Stimulated activated CD4-positive, alpha-beta T cell treated with anti-CD3 and anti-CD28 coated beads, Interleukin-2, amount 100 ng/mL, for 24 hours (primary cell): Measurements from ENCODE around the gene KRTAP1-5.
"Not testable (repeated sequence)": the region's sequence is repeated elsewhere in the genome, so short reads cannot be mapped to it uniquely, and the experiment has no call there.

ENCODE experiments used
- DNase-seq, 2 donors: peaks; one replicate each; pipeline ENCODE4 v3.0.0-alpha.2; 2020

The KRTAP1-5 gene, protein sequence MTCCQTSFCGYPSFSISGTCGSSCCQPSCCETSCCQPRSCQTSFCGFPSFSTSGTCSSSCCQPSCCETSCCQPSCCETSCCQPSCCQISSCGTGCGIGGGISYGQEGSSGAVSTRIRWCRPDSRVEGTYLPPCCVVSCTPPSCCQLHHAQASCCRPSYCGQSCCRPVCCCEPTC

DNA sequence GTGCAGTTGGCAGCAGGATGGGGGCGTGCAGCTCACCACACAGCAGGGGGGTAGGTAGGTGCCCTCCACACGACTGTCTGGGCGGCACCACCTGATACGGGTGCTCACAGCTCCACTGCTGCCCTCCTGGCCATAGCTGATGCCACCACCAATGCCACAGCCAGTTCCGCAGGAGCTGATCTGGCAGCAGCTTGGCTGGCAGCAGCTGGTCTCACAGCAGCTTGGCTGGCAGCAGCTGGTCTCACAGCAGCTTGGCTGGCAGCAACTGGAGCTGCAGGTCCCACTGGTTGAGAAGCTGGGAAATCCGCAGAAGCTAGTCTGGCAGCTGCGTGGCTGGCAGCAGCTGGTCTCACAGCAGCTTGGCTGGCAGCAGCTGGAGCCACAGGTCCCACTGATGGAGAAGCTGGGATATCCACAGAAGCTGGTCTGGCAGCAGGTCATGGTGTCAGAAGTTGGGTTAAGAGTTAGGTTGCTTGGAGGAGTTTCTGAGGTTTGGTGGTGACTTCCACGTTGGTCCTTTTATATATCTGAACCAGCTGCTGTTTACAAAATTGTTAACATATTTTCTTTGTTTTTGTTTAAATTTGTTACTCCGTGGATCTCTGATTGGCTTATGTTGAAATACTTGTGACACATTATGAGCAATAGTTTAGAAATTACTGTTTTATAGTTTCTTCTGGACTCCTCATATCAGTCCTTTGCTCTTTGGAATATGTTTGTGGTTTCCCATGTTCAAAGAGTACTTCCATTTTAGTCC lies at the start of gene KRTAP1-5:
Gene KRTAP1-5, minus strand, starts transcription at position 494 of the 757 bp plus-strand sequence. Its CDS starts 53 bp downstream, at position 441.
- DNase-seq, result no peak

DNA sequence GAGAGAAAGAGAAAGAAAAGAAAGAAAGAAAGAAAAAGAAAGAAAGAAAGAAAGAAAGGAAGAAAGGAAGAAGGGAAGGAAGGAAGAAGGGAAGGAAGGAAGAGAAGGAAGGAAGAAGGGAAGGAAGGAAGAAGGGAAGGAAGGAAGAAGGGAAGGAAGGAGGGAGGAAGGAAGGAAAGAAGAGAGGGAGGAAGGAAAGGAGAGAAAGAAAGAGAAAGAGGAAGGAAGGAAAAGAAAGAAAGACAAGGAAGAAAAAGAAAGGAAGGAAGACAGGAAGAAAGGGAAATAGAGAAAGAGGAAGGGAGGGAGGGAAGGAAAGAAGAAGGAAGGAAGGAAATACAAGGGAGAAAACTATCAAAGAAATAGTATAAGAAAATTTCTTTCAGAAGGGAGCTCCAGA lies 49.8 kb upstream of the KRTAP1-5 start:
- DNase-seq, result no peak

DNA sequence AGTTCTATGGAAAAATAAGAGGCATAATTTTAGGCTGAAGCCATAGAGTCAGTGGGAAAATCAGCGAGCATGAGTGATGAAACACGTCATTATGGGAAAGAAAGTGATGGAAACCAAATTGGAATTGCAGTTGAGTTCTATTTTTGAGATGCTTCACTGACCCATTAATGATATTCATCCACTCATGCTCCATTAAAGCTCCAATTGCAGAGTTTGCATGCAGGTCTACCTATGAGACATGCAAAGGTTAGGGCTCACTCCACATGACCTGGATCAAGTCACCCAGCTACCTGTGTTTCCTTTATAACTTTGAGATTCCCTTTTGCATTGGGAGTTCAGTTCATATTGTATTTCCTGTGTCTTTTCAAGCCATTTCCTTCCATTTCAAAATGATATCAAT lies 46.7 kb upstream of the KRTAP1-5 start:
- DNase-seq, result no peak

DNA sequence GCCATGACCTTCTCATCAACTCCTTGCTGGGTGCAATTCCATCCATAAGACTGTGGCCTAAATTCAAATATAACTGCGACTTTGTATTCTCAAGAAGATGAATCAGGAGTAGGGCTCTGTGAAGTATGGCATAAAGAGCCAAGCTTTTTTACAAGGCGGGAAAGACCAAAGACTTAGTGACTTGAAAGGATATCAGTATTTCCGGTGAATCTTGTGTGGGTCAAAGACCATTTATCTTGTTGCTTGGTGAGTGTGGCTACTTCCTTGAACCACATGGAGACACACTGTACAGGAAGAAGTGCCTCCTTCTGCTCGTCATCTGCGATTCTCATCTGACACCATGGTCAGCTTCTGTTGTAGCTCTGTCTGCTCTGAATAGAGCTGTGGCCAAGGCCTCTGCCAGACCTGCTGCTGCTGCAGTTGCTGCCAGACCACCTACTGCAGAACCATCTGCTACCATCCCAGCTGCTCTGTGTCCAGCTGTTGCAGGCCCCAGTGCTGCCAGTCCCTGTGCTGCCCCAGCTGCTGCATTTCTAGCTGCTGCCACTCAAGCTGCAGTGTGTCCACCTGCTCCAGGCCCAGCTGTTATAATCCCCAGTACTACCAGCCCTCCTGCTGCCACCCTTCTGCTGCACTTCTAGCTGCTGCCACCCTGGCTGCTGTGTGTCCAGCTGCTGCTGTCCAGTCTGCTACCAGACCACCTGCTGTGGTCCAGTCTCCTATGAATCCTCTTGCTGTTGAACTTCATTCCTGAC lies 44.8 kb upstream of the KRTAP1-5 start:
- no peak for DNase-seq

DNA sequence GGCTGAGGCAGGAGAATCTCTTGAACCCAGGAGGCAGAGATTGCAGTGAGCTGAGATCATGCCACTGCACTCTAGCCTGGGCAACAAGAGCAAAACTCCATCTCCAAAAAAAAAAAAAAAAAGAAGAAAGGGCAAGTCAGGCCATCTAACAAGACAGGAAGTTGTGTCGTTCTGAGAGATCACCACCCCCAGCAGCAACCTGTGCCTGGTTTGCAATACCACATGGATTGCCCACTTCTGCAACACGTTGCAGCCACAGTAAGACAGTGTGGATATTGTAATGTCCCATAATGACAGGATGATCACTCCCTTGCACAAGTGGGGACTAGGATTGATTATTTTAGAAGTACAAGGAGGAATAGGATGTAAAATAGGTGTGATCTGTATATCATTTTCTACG lies 42.0 kb upstream of the KRTAP1-5 start:
- DNase-seq, result no peak

DNA sequence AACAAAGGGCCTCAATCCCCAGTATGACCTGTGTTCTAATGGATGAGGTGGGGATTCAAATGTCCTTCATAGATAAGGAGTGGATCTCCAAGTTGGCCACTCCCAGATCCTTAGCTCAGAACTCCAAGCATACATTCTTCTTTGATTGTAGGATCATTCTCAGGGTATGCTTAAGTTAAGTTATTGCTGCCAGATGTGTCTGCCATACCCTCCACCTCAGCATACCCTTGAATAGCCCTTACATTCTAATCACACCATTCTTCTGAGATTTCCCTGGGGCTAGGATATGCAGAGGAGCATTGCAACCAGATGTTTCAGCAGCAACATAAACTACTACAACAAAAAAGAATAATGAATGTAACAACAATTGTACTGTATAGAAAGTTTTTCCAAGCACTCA lies 40.3 kb upstream of the KRTAP1-5 start:
- no peak for DNase-seq

DNA sequence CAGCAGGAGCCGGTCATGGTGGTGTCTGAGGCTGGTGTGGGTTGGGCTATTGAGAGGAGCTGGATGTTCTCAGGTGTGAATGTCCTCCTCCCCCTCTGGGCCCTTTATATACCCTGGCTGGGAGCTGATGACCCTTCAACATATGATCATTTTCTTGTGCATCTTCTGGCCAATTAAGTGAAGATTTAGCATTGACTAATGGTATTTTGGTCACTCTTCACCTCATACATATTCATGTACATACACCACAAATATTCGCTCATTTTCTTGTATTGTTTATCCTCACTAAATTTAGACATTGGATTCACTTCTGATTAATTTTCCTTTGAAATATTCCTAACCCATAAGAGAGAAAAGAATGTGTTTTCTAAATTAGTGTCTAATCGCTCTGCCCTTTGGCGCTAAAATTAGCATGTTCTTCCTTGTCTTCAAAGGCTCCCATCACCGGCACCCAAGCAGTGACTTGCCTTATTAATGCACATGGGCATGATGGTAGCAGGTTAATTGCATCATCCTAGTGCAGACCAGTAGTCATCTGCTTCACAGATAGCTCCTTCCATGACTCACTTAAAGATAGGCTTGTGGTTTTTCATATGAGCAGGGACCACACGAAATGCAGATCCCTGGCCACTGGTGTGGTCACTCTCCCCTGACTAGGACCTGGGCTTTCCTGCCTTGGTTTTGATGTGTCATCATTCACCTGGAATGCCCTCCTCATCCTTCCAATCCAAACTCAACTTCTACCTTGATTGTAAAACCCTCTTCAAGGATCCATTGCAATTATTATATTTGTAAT lies 39.0 kb upstream of the KRTAP1-5 start, which contains the start of gene KRTAP2-4:
Gene KRTAP2-4, minus strand, starts transcription at position 51 of the 796 bp plus-strand sequence. Its CDS starts 34 bp downstream, at position 17.
- no peak for DNase-seq

DNA sequence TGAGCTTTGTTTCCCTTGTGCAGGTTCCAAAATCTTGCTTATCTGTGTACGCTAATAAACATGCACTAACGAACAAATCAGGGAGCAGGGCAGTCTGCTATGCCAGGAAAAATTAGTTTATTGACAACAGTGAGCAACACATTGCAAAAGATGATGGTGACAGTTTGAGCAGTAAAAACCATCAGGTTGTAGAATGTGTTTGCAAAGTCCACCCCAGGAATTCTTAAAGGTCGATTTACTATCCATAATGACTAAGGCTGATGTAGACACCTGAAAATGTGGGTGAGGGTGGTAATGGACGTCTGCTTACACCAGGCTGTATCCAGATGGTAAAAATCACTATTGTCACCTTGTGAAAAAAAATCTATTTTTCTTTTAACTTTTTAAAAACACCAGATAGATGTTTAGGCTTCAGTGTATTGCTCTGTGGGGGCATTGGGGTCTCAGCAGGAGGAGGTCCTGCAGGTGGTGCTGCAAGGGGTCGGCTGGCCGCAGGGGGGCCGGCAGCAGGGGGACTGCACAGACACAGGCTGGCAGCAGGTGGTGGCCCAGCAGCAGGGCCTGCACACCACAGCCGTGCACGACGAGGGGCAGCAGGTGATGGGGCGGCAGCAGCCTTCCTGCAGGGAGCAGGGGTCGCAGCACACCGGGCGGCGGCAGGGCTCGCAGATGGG lies 38.1 kb upstream of the KRTAP1-5 start:
- not testable (repeated sequence) for DNase-seq

DNA sequence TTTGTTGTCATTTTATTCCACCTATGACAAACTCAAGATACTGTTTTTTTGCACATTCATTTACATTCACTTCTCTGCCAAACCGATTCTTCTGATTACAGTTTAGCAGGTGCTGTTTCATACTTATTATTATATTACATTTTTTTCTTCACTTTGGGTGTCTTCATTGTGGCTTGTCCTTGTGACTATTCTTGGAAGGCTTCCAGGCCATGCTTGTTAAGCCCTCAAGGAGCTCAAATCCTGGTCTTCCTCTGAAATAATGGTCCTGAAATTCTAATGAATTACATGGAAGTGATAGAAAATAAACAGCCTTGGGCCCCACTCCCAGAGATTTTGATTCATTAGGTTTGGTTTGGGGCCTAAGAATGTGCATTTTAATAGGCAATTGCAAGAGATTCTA lies 37.3 kb upstream of the KRTAP1-5 start:
- no peak for DNase-seq

DNA sequence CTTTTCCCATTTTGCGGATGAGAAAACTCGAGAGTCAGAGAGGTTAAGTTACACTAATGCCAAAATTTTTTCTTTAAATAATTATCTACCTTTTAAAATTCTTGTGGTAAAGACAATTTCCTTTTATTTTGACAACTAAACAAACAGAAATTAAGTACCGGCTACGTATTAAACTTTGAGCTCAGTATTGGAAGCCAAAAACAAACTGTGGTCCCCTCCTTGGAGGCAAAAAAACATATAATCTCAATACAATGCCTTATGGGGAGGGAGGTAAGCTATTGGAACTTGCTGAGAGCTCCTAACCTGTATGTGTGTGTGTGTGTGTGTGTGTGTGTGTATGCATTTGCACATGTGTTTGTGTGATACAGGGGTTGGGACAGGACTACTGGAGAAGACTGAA lies 36.4 kb upstream of the KRTAP1-5 start:
- no peak for DNase-seq

DNA sequence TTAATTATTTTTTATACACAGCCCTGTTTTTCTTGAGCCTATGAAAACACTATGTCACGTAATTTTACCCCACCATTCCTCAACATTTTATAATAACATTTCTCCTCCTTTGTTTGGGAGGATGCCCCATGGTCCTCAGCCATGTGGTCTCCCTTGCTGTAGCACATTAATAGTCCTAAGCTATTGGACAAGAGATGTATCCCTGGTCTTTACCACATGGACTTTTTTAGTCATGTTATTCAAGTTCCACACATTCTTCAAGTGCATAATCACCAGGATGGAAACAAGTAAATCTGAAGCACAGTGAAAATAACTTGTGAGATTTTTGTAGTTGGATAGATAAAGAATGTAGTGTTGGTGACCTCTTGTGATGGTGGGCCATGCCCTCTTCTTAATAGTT lies 35.0 kb upstream of the KRTAP1-5 start:
- DNase-seq, result no peak

DNA sequence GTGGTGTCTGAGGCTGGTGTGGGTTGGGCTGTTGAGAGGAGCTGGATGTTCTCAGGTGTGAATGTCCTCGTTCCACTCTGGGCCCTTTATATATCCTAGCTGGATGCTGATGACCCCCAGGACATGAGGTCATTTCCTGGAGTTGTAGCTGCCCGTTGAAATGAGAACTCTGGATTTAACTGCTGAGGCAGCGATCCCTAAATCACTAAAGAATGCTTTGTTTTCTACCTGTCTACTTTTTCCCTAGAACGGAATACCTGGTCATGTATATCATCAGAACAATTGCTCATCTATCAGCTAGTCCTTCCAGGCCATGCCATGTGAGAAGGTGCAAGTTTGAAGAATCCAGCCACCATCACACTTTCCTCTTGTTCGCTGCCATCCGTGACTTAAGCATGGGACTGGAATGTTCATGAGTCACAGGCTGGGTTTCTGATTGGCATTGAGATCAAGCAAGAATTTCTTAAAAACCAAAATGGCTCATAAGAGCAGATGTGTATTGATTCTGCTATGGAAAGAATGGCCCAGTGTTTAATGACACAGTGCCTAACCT lies 33.1 kb upstream of the KRTAP1-5 start, which contains the start of gene KRTAP2-3:
Gene KRTAP2-3, minus strand, starts transcription at position 63 of the 553 bp plus-strand sequence. CDS start 64 bp downstream, outside the sequence.
- DNase-seq, result no peak

DNA sequence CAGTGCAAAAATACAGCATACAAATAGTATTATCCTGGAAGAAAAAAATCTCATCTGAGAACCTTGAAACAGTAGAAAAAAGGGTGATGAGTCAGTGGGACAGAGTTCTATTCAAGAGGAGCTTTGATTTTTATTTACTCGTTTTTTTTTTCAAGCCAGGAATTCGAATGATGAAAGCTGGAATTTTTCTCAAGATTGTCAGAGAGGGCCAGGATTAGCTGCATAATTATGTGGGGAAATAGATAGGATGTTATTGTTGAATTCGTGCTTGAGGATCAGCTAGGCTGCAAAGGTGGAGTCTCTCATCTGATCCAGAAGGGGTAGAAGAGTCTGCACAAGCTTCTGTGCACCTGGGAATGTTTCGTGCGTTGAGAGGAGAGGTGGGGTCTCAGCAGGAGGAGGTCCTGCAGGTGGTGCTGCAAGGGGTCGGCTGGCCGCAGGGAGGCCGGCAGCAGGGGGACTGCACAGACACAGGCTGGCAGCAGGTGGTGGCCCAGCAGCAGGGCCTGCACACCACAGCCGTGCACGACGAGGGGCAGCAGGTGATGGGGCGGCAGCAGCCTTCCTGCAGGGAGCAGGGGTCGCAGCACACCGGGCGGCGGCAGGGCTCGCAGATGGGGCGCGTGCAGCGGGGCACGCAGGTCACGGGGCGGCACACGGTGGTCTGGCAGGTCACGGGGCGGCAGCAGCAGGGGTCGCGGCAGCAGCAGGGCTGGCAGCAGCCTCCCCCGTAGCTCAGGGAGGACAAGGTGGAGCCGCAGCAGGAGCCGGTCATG lies 32.5 kb upstream of the KRTAP1-5 start:
- DNase-seq, result not testable (repeated sequence)

DNA sequence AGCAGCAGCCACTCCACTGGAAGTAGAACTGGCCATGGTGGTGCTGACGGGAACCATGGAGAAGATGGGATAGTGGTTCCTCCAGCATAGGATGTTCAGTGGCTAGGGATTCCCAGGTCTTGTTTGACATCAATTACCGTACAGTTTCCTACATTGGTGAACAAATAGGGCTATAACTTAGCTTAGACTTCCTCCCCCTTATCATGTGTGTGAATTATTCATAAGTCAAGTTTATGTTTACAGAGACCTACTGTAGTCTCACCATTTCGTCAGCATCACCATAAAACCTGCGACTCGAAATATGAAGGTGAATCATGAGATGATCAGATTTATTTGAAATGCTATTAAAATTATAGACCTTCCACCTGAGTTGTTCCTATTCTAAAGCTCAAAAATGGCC lies 31.7 kb upstream of the KRTAP1-5 start:
- no peak for DNase-seq

DNA sequence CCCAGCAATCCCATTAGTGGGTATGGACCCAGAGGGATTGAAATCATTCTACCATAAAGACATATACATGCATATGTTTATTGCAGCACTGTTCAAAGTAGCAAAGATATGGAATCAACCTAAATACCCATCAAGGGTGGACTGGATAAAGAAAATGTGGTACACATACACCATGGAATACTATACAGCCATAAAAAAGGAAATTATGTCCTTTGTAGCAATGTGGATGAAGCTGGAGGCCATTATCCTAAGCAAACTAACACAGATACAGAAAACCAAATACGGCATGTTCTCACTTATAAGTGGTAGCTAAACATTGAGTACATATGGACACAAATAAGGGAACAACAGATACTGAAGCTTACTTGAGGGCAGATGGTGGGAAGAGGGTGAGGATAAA lies 30.5 kb upstream of the KRTAP1-5 start:
- no peak for DNase-seq

DNA sequence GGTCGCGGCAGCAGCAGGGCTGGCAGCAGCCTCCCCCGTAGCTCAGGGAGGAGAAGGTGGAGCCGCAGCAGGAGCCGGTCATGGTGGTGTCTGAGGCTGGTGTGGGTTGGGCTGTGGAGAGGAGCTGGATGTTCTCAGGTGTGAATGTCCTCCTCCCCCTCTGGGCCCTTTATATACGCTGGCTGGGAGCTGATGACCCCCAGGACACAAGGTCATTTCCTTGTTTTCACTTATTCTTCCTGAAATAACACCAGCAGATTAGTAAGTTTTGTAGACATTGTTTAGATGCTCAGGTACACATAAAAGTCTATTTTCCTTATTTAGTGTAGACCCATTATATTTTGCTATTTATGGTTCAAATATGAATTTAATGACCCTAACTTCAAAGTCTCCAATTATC lies 28.1 kb upstream of the KRTAP1-5 start, which contains the start of gene KRTAP2-2:
Gene KRTAP2-2, minus strand, starts transcription at position 101 of the 400 bp plus-strand sequence. Its CDS starts 19 bp downstream, at position 82.
- DNase-seq, result not testable (repeated sequence)

DNA sequence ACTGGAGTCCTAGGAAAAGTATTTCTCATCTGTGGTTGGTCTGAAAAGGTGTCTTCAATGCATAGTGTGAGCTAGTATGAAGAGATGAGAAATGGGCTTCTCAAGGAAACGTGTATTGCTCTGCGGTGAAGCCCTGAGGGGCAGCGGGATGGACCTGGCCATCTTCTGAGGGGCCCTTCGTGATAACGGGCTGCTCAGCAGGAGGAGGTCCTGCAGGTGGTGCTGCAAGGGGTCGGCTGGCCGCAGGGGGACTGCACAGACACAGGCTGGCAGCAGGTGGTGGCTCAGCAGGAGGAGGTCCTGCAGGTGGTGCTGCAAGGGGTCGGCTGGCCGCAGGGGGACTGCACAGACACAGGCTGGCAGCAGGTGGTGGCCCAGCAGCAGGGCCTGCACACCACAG lies 27.5 kb upstream of the KRTAP1-5 start:
- not testable (repeated sequence) for DNase-seq

DNA sequence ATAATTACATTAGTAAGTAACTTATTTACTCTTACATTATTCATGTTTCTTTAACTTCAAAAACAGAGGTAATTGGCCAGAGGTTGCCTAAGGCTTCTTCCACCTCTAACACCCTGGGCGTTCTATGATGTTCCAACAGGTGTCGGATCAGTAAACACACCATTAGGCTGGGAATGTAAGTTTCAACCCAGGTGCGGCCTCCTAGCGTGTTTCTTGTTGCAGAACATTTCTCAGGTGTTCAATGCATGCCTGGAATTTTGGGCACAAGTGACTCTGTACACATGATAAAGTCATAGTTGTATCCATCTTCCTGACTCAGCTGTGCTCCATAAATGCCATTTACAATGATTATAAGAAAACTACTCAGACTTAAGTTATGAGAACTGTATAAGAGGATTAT lies 27.0 kb upstream of the KRTAP1-5 start:
- no peak for DNase-seq

DNA sequence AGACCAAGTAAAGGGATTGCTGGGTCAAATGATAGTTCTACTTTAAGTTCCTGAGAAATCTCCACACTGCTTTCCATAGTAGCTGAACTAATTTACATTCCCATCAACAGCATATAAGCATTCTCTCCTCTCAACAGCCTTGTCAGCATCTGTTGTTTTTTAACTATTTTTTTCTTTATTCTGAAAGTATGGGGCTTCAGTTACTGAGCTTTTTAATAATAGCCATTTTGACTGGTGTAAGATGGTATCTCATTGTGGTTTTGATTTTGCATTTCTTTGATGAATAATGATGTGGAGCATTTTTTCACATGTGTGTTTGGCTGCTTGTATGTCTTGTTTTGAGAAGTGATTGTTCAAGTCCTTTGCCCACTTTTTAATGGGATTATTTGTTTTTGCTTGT lies 25.6 kb upstream of the KRTAP1-5 start:
- no peak for DNase-seq

DNA sequence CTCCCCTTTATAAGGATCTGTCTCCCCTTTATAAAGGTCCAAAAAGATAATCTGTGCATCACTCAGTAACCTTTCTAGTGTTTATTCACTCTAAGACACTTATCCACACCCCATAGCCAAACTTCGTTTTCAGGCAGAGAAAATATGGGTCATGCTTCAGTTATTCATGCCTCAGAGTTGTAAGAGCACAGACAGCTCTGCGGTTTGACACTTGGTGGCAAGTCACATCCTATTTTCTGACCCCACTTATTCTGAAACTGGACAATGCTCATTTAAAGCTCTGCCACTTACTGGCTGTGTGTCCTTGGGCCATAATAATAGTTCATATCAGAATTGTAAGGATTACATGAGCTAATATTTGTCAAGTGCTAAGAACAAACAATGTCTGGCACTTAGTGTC lies 22.1 kb upstream of the KRTAP1-5 start:
- DNase-seq, result no peak

DNA sequence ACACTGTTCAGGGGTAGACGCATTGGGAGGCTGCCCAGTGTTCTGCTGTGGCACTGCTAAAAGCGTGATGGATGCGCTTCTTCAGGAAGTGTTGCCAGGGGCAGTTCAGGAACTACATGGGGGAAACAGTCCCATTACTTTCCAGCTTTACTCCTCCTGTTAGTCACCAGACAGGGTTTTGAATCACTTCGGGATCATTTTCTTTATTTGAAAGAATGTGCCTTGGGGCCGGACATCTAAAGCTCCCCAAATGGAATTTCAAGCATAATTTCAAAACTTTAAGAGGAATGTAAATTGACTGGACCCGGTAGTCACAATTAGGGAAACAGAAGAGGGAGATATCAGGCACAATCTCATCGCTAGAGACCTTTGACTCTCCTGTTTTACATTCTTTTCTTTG lies 21.4 kb upstream of the KRTAP1-5 start:
- no peak for DNase-seq
